ENCODE results near the gene THSD4.

The THSD4 gene

DNA sequence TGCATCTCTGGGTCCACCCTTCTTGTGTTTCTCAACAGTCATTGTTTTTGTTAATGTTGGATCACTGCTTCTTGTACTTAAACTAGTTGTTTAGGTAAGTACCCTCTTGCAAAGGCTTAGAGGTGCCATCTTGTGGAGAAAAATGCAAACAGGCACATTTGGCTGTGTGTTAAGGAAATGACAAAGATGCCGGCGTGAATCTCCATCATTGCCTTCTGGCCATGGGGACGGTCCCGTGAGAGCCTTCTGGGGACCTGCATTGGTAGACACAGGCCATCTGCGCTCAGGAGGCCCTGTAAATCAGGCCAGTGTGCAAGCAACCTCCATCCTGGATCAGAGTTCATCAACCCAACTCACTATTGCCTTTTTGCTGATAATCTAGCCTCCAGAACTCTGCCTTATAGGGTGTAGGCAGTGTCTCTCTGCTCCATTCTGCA, 536.5 kb downstream of the THSD4 start:
- peaks cover 4% of the 10 kb centered on the region for H3K4me1 ChIP-seq (ENCODE audit: control insufficient read depth, insufficient read depth, low read length)
- no peaks in the 10 kb centered on the region for H3K27me3 ChIP-seq (ENCODE audit: control insufficient read depth, insufficient read depth, low read length)

DNA sequence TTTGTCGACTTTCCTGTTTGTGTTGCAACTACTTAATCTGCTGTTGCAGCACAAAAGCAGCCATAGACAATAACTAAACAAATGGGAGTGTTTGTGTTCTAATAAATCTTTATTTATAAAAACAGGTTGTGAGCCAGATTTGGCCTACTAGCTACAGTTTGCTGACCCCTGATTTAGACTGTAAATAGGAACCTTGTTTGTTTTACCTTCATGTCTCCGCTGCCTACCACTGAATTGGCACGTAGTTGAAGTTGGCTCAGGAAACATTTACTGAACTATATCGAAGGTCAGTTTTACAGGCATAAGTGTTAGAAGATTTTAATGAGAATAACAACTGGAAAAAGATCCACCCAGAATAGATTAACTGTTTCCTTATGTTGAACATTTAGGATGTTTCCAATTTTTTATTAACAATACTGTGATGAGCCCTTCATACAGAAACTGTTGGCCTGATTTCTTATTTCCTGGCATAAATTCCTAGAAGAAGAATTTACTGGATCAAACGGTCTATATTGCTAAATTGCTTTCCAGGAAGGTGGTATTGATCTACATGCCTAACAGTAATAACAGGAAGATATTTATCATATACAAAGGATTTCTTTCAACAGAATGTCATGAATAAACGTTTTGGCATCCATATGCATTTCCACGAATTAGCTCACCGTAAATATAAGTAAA, 538.9 kb downstream of the THSD4 start:
- Histone ChIP-seq H3K4me1 (ENCODE audit: control insufficient read depth, insufficient read depth, low read length) (peaks cover 4% of the 10 kb centered on the region), H3K4me3 (ENCODE audit: low read length) (no peak overlapping the region), H3K27me3 (ENCODE audit: control insufficient read depth, insufficient read depth, low read length) (no peaks in the 10 kb centered on the region), H3K9ac (ENCODE audit: low read length) (no peak overlapping the region), H3K9me3 (ENCODE audit: control insufficient read depth, low read length) (no peaks in the 10 kb centered on the region), H3K36me3 (ENCODE audit: control insufficient read depth, insufficient read depth, low read length) (no peaks in the 10 kb centered on the region)

More for the DNA sequence above, 536.5 kb downstream of the THSD4 start:
- Histone ChIP-seq H3K36me3 (ENCODE audit: control insufficient read depth, insufficient read depth, low read length) (no peaks in the 10 kb centered on the region), H3K9ac (ENCODE audit: low read length) (no peak overlapping the region), H3K9me3 (ENCODE audit: control insufficient read depth, low read length) (no peaks in the 10 kb centered on the region), H3K4me3 (ENCODE audit: low read length) (no peak overlapping the region)

DNA sequence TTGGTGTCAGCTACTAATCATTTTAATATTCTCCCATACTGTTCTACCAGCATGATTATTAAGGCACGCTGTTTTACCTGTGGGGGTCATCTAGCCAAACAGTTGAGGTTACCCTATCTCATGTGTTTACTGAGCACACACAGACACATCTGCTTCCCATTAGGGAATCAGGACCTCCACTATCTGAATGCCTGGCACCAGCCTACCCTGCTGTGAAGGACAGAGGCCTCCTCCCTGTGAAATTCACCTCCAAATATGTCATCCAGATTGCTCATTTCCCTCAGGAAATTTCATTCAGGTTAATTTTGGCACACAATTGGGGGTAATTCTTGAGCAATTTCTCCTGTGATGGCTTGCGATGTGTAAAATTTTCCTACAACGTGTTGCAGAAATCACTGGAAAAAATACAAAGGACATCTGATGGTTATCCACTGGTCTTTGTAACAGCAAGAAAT, 539.5 kb downstream of the THSD4 start:
- no peak overlapping the region for H3K9ac ChIP-seq (ENCODE audit: low read length)
- H3K36me3 ChIP-seq (ENCODE audit: control insufficient read depth, insufficient read depth, low read length): no peaks in the 10 kb centered on the region
- H3K9me3 ChIP-seq (ENCODE audit: control insufficient read depth, low read length): no peaks in the 10 kb centered on the region
- H3K4me1 ChIP-seq (ENCODE audit: control insufficient read depth, insufficient read depth, low read length): peaks cover 4% of the 10 kb centered on the region
- no peak overlapping the region for H3K4me3 ChIP-seq (ENCODE audit: low read length)
- no peaks in the 10 kb centered on the region for H3K27me3 ChIP-seq (ENCODE audit: control insufficient read depth, insufficient read depth, low read length)

DNA sequence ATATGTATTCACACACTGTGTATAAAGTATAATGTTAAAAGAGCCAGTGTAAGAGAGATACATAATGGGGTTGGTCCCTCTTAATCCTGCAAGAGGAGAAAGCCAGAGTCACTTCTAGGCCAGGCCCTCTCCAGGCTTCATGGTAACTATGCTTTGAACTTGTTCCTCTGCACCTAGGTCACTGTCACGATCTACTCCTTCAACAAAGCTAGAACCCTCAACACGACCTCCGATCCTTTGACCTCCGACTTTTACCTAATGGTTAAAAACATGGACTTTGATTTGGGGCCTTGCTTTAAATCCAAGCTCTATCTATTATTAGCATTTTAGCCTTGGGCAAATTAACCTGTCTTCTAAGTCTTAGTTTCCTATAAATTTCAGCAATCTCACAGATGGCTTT, 541.2 kb downstream of the THSD4 start:
- Histone ChIP-seq H3K9ac (ENCODE audit: low read length) (no peak overlapping the region), H3K4me1 (ENCODE audit: control insufficient read depth, insufficient read depth, low read length) (peaks cover 5% of the 10 kb centered on the region), H3K36me3 (ENCODE audit: control insufficient read depth, insufficient read depth, low read length) (no peaks in the 10 kb centered on the region), H3K4me3 (ENCODE audit: low read length) (no peak overlapping the region), H3K9me3 (ENCODE audit: control insufficient read depth, low read length) (no peaks in the 10 kb centered on the region), H3K27me3 (ENCODE audit: control insufficient read depth, insufficient read depth, low read length) (no peaks in the 10 kb centered on the region)

- no peaks in the 10 kb centered on the region for H3K9me3 ChIP-seq (ENCODE audit: control insufficient read depth, low read length)
- H3K9ac ChIP-seq (ENCODE audit: low read length): no peak overlapping the region
- peaks cover 12% of the 10 kb centered on the region for H3K4me1 ChIP-seq (ENCODE audit: control insufficient read depth, insufficient read depth, low read length)
- no peak overlapping the region for H3K4me3 ChIP-seq (ENCODE audit: low read length)
- no peaks in the 10 kb centered on the region for H3K27me3 ChIP-seq (ENCODE audit: control insufficient read depth, insufficient read depth, low read length)
- H3K36me3 ChIP-seq (ENCODE audit: control insufficient read depth, insufficient read depth, low read length): no peaks in the 10 kb centered on the region
Observed at GRCh38 chr15:71657141-71657540, 541.9 kb downstream of the THSD4 start.

DNA sequence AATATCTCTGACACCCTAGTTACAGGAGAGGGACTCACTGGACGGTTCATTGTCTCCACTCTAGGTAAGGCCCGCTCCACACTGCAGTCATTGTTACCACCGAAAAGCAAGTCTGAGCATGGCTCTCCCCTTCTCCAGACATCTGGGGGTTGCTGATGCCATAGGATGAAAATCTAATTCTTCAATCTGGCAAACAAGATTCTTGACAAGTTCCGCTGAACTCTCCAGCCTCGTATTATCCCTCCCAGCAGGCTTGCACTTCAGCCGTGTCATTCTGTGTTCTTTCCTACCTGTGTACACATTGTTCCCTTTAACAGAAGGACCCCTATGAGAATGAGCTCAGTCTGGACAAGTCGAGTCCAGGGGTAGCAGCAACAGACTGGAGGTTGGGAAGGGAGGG, 542.8 kb downstream of the THSD4 start:
- Histone ChIP-seq H3K36me3 (ENCODE audit: control insufficient read depth, insufficient read depth, low read length) (no peaks in the 10 kb centered on the region), H3K9ac (ENCODE audit: low read length) (no peak overlapping the region), H3K27me3 (ENCODE audit: control insufficient read depth, insufficient read depth, low read length) (no peaks in the 10 kb centered on the region), H3K4me3 (ENCODE audit: low read length) (no peak overlapping the region), H3K9me3 (ENCODE audit: control insufficient read depth, low read length) (no peaks in the 10 kb centered on the region), H3K4me1 (ENCODE audit: control insufficient read depth, insufficient read depth, low read length) (peaks cover 19% of the 10 kb centered on the region)

GRCh38 chr15:71658827-71659729, 543.8 kb downstream of the THSD4 start:
- no peak overlapping the region for H3K4me3 ChIP-seq (ENCODE audit: low read length)
- H3K9me3 ChIP-seq (ENCODE audit: control insufficient read depth, low read length): no peaks in the 10 kb centered on the region
- H3K4me1 ChIP-seq (ENCODE audit: control insufficient read depth, insufficient read depth, low read length): peaks cover 19% of the 10 kb centered on the region
- H3K27me3 ChIP-seq (ENCODE audit: control insufficient read depth, insufficient read depth, low read length): no peaks in the 10 kb centered on the region
- no peaks in the 10 kb centered on the region for H3K36me3 ChIP-seq (ENCODE audit: control insufficient read depth, insufficient read depth, low read length)
- H3K9ac ChIP-seq (ENCODE audit: low read length): no peak overlapping the region

GRCh38 chr15:71659730-71660067, 544.4 kb downstream of the THSD4 start:
- no peak overlapping the region for H3K9ac ChIP-seq (ENCODE audit: low read length)
- H3K4me3 ChIP-seq (ENCODE audit: low read length): no peak overlapping the region
- H3K9me3 ChIP-seq (ENCODE audit: control insufficient read depth, low read length): no peaks in the 10 kb centered on the region
- no peaks in the 10 kb centered on the region for H3K36me3 ChIP-seq (ENCODE audit: control insufficient read depth, insufficient read depth, low read length)
- H3K4me1 ChIP-seq (ENCODE audit: control insufficient read depth, insufficient read depth, low read length): peaks cover 19% of the 10 kb centered on the region
- no peaks in the 10 kb centered on the region for H3K27me3 ChIP-seq (ENCODE audit: control insufficient read depth, insufficient read depth, low read length)

- Histone ChIP-seq H3K27me3 (ENCODE audit: control insufficient read depth, insufficient read depth, low read length) (no peaks in the 10 kb centered on the region), H3K4me1 (ENCODE audit: control insufficient read depth, insufficient read depth, low read length) (peaks cover 19% of the 10 kb centered on the region), H3K9ac (ENCODE audit: low read length) (no peak overlapping the region), H3K36me3 (ENCODE audit: control insufficient read depth, insufficient read depth, low read length) (no peaks in the 10 kb centered on the region), H3K4me3 (ENCODE audit: low read length) (no peak overlapping the region), H3K9me3 (ENCODE audit: control insufficient read depth, low read length) (no peaks in the 10 kb centered on the region)
Observed at GRCh38 chr15:71660501-71660900, 545.2 kb downstream of the THSD4 start.

DNA sequence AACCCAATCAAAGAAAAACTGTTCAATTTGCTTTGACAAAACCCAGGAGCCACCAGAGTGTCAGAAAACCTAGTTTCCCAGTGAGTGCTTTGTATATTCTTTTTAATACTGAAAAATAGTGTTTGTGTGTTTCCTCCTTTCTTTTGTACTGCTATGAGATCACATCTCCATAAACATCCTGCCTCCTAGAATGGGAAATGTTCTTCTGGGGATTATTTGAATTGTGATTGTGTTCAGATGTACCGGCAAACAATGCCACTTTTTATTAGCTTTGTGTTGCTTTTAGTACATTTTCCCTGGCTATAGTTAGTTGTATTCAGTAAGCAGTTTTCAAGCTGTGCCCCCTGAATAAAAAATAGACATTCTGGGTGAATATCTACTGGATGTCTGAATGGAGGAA, 547.0 kb downstream of the THSD4 start:
- Histone ChIP-seq H3K9me3 (ENCODE audit: control insufficient read depth, low read length) (no peaks in the 10 kb centered on the region), H3K36me3 (ENCODE audit: control insufficient read depth, insufficient read depth, low read length) (no peaks in the 10 kb centered on the region), H3K4me1 (ENCODE audit: control insufficient read depth, insufficient read depth, low read length) (peaks cover 19% of the 10 kb centered on the region), H3K27me3 (ENCODE audit: control insufficient read depth, insufficient read depth, low read length) (no peaks in the 10 kb centered on the region), H3K4me3 (ENCODE audit: low read length) (no peak overlapping the region), H3K9ac (ENCODE audit: low read length) (no peak overlapping the region)

GRCh38 chr15:71664622-71665021, 549.4 kb downstream of the THSD4 start:
- H3K4me1 ChIP-seq (ENCODE audit: control insufficient read depth, insufficient read depth, low read length): peaks cover 15% of the 10 kb centered on the region
- no peaks in the 10 kb centered on the region for H3K27me3 ChIP-seq (ENCODE audit: control insufficient read depth, insufficient read depth, low read length)
- no peaks in the 10 kb centered on the region for H3K36me3 ChIP-seq (ENCODE audit: control insufficient read depth, insufficient read depth, low read length)
- no peaks in the 10 kb centered on the region for H3K9me3 ChIP-seq (ENCODE audit: control insufficient read depth, low read length)
- no peak overlapping the region for H3K9ac ChIP-seq (ENCODE audit: low read length)
- H3K4me3 ChIP-seq (ENCODE audit: low read length): no peak overlapping the region
